MM.1S (cell line): ENCODE data around the gene SLC4A1AP.

Experiments used
- EZH2 ChIP-seq: fragments of 300-600 bp; sonication (generic); optimal IDR thresholded peaks from 2 replicates; pipeline ENCODE3; 2017; ENCODE audit warnings: low read depth, mild to moderate bottlenecking, antibody characterized with exemption, low read length, mixed read lengths
- EZH2phosphoT487 ChIP-seq: fragments of 300-600 bp; sonication (generic); IDR thresholded peaks from 2 replicates; pipeline ENCODE4 v1.6.1; 2018; ENCODE audit warnings: antibody characterized with exemption, low read length
- TF ChIP-seq, protein P1 (sequence below): fragments of 300-600 bp; sonication (generic); IDR thresholded peaks from 2 replicates; pipeline ENCODE4 v1.5.1; 2016; ENCODE audit warnings: antibody characterized with exemption, low read length, mixed read lengths

DNA sequence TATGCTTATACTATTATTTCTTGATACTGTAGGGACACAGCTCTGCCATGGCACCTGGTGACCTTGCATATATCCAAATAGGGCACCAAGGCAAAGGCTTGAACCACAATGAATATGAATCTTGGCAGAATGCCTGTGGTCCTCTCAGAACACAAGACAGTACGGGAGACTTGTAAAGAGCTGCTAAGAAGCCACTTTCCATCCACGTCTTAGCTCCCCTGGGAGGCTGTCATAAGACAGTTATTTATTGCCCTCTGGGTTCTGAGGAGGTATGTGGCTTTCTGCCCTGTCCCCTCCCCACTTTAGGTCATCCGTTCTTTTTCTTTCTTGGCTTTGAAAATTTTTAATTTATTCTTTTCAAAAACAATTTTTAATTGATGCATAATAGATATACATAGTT lies 78.0 kb downstream of the SLC4A1AP start:
- TF ChIP-seq, protein P1, sequence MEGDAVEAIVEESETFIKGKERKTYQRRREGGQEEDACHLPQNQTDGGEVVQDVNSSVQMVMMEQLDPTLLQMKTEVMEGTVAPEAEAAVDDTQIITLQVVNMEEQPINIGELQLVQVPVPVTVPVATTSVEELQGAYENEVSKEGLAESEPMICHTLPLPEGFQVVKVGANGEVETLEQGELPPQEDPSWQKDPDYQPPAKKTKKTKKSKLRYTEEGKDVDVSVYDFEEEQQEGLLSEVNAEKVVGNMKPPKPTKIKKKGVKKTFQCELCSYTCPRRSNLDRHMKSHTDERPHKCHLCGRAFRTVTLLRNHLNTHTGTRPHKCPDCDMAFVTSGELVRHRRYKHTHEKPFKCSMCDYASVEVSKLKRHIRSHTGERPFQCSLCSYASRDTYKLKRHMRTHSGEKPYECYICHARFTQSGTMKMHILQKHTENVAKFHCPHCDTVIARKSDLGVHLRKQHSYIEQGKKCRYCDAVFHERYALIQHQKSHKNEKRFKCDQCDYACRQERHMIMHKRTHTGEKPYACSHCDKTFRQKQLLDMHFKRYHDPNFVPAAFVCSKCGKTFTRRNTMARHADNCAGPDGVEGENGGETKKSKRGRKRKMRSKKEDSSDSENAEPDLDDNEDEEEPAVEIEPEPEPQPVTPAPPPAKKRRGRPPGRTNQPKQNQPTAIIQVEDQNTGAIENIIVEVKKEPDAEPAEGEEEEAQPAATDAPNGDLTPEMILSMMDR: no peak
- TF ChIP-seq EZH2 (no peak), EZH2phosphoT487 (no peak)
